ENCODE measurements around the gene CALHM1. TPM values are rescaled to one million over a fixed set of nuclear protein-coding genes. Genes with fewer than 3 reads are reported as not detected.

Gene CALHM1
- total RNA-seq, 1 experiment from 2014 or later, result not detected

DNA sequence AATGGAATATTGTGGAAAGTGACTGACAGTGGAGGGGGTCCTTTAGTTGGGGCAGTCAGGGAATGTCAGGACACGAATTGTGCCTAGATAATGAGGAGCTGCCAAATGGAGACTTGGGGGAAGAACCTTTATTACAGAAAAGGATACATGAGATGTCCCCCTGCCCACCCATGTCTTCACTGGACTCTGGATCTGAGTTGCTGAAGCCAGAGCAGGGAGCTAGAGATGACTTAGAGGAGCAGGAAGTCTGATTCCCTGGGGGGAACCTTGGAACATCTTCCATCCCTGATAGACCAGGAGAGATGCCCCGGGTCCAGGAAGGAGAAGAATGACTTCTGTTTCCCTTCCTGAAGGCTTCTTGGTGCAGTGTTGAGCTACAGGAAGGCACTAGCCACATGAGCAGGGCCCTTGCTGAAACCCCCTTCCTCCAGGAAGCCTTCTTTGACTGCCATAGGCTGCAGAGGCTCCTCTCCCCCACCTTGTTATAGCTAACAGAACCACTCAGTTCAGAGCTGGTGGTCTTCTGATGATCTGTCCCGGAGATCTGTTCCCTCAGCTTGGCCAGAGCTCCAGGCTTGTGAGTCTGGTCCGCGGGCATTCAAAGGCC is 34.1 kb upstream of the CALHM1 start:
- H3K4me1 Mint-ChIP-seq (ENCODE audit: low read depth, unreplicated experiment), result peaks cover 14% of the 10 kb centered on the region
- Histone ChIP-seq H3K4me3 (ENCODE audit: low read depth, low read length) (no peak overlapping the region), H3K9me3 (no peaks in the 10 kb centered on the region), H3K4me1 (peaks cover 23% of the 10 kb centered on the region), H3K36me3 (ENCODE audit: control insufficient read depth, insufficient read depth, low read length) (no peaks in the 10 kb centered on the region), H3K27me3 (replicated peaks; ENCODE audit: control insufficient read depth, insufficient read depth, low read length) (peaks cover 3% of the 10 kb centered on the region)
- no peak overlapping the region for H3K27ac Mint-ChIP-seq (ENCODE audit: unreplicated experiment)
- ChIA-PET CTCF (interaction anchor here (0.7 to 1.5 kb wide), 3 partner anchors 10 to 100 kb away, joined by 3 to 6 read pairs (median 3); no protein-coding TSS in a partner anchor), POLR2A (no interaction called here)
- peak overlapping the region; percentile 64 for H3K4me3 Mint-ChIP-seq (ENCODE audit: unreplicated experiment)
- DNase-seq, result no peak
- intact Hi-C loops (cut with micrococcal nuclease; ENCODE audit: unreplicated experiment), result loop anchor here (5.0 kb wide), 1 partner anchor 85 kb away; no protein-coding TSS in a partner anchor
- no TSS peak for BruUV-seq (replicated peaks)
- TF ChIP-seq, protein P1, sequence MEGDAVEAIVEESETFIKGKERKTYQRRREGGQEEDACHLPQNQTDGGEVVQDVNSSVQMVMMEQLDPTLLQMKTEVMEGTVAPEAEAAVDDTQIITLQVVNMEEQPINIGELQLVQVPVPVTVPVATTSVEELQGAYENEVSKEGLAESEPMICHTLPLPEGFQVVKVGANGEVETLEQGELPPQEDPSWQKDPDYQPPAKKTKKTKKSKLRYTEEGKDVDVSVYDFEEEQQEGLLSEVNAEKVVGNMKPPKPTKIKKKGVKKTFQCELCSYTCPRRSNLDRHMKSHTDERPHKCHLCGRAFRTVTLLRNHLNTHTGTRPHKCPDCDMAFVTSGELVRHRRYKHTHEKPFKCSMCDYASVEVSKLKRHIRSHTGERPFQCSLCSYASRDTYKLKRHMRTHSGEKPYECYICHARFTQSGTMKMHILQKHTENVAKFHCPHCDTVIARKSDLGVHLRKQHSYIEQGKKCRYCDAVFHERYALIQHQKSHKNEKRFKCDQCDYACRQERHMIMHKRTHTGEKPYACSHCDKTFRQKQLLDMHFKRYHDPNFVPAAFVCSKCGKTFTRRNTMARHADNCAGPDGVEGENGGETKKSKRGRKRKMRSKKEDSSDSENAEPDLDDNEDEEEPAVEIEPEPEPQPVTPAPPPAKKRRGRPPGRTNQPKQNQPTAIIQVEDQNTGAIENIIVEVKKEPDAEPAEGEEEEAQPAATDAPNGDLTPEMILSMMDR (IDR thresholded peaks at IDR 0.05; ENCODE audit: insufficient read depth in 1 of 2, low read depth in 1 of 2, low read length in 1 of 2, severe bottlenecking in 1 of 2, unreplicated experiment in 1 of 2), result no peak
- peaks cover 3% of the 10 kb centered on the region for H3K27me3 Mint-ChIP-seq (ENCODE audit: insufficient read depth, unreplicated experiment)
- H3K36me3 Mint-ChIP-seq (ENCODE audit: insufficient read depth, unreplicated experiment), result no peaks in the 10 kb centered on the region
- no peaks in the 10 kb centered on the region for H3K9me3 Mint-ChIP-seq (ENCODE audit: unreplicated experiment)

DNA sequence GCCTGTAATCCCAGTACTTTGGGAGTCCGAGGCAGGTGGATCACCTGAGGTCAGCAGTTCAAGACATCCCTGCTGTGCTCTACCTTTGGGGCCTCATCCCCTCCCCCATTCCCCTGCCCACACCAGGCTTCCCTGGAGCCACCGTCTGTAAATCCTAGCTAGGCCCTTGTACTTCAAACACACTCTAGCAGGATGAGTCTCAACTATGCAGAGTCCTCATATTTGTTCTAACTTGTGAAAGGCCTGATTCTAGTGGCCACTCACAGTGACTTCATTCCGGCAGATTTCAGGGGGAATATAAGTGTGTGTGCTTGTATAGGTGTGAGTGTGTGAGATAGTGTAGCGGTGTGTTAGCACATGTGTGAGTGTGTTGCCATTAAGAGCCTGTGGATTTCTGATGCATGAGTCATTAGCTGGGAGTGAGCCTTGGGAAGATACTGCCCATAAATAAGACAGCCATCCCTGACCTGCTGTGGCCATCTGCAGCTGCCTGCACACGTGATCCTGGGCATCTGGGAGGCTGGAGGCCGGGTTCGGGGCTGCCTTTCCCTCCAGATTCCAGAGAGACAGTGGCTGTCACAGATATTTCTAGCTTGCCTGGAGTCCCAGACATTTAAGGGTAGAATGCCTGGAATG is 33.1 kb upstream of the CALHM1 start:
- H3K4me1 ChIP-seq, result peaks cover 23% of the 10 kb centered on the region
- CTCF ChIA-PET, result no interaction called here
- POLR2A ChIA-PET, result no interaction called here
- Mint-ChIP-seq H3K27ac (ENCODE audit: unreplicated experiment) (no peak overlapping the region), H3K36me3 (ENCODE audit: insufficient read depth, unreplicated experiment) (no peaks in the 10 kb centered on the region), H3K4me3 (ENCODE audit: unreplicated experiment) (peak overlapping the region; percentile 2), H3K27me3 (ENCODE audit: insufficient read depth, unreplicated experiment) (peaks cover 3% of the 10 kb centered on the region), H3K9me3 (ENCODE audit: unreplicated experiment) (no peaks in the 10 kb centered on the region), H3K4me1 (ENCODE audit: low read depth, unreplicated experiment) (peaks cover 14% of the 10 kb centered on the region)
- no peaks in the 10 kb centered on the region for H3K9me3 ChIP-seq
- H3K36me3 ChIP-seq (ENCODE audit: control insufficient read depth, insufficient read depth, low read length), result no peaks in the 10 kb centered on the region
- intact Hi-C loops (cut with micrococcal nuclease; ENCODE audit: unreplicated experiment), result loop anchor here (5.0 kb wide), 1 partner anchor 85 kb away; no protein-coding TSS in a partner anchor
- H3K27me3 ChIP-seq (replicated peaks; ENCODE audit: control insufficient read depth, insufficient read depth, low read length), result peaks cover 3% of the 10 kb centered on the region; the same call in 1 of the 2 replicates
- TF ChIP-seq, protein P1 (IDR thresholded peaks at IDR 0.05; ENCODE audit: insufficient read depth in 1 of 2, low read depth in 1 of 2, low read length in 1 of 2, severe bottlenecking in 1 of 2, unreplicated experiment in 1 of 2), result no peak
- BruUV-seq (replicated peaks), result no TSS peak
- peak; percentile 45 to 69 for DNase-seq
- no peak overlapping the region for H3K4me3 ChIP-seq (ENCODE audit: low read depth, low read length)

DNA sequence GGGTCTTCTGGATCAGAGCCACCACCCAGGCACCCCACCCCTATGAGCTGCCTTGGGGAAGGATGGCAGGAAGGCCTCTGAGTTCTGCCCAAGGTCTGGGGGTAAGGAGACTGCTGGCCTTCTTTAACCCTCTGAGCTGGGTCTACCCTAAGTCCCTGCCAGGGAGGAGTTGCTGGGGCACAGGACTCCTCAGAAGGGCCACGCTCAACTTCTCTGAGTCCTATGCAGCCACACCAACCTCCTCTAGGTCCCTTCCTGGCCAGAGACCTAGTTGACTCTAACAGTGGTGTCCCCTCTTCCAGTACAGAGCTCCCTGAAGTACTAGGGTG is 32.2 kb upstream of the CALHM1 start:
- peaks cover 23% of the 10 kb centered on the region for H3K4me1 ChIP-seq
- H3K36me3 ChIP-seq (ENCODE audit: control insufficient read depth, insufficient read depth, low read length), result no peaks in the 10 kb centered on the region
- Mint-ChIP-seq H3K4me3 (ENCODE audit: unreplicated experiment) (no peak overlapping the region), H3K27me3 (ENCODE audit: insufficient read depth, unreplicated experiment) (peaks cover 3% of the 10 kb centered on the region), H3K36me3 (ENCODE audit: insufficient read depth, unreplicated experiment) (no peaks in the 10 kb centered on the region), H3K27ac (ENCODE audit: unreplicated experiment) (no peak overlapping the region), H3K9me3 (ENCODE audit: unreplicated experiment) (no peaks in the 10 kb centered on the region), H3K4me1 (ENCODE audit: low read depth, unreplicated experiment) (peaks cover 14% of the 10 kb centered on the region)
- intact Hi-C loops (cut with micrococcal nuclease; ENCODE audit: unreplicated experiment), result loop anchor here (5.0 kb wide), 1 partner anchor 86 kb away; no protein-coding TSS in a partner anchor
- BruUV-seq (replicated peaks), result no TSS peak
- TF ChIP-seq, protein P1 (IDR thresholded peaks at IDR 0.05; ENCODE audit: insufficient read depth in 1 of 2, low read depth in 1 of 2, low read length in 1 of 2, severe bottlenecking in 1 of 2, unreplicated experiment in 1 of 2), result no peak
- no peaks in the 10 kb centered on the region for H3K9me3 ChIP-seq
- CTCF ChIA-PET, result no interaction called here
- POLR2A ChIA-PET, result interaction anchor here (0.6 kb wide), 1 partner anchor 62 kb away, joined by 3 read pairs; no protein-coding TSS in a partner anchor
- no peak for DNase-seq
- no peak overlapping the region for H3K4me3 ChIP-seq (ENCODE audit: low read depth, low read length)
- H3K27me3 ChIP-seq (replicated peaks; ENCODE audit: control insufficient read depth, insufficient read depth, low read length), result peaks cover 3% of the 10 kb centered on the region; the same call in 1 of the 2 replicates
